ENCODE results near the gene PRELID2.
"Not testable (repeated sequence)": the region's sequence is repeated elsewhere in the genome, so short reads cannot be mapped to it uniquely, and the experiment has no call there.

Gene PRELID2

DNA sequence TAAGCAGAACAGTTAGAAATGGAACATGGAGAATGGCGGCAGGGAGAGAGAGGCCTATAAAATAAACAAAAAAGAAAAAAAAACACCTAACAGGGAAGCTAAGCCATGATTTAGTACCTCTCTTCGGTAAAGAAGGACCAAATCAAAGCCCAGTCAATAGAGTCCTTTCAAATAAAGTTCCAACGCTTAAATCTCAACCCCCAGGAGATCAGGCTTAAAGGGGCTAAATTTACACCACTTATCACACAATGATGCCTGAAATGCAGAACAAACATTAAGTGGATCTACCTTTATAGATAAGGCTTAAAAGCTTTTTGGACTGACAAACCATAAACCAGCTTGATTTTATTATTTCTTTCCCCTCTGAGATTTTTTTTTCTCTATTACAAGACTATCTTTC lies 66.3 kb downstream of the PRELID2 start:
- H3K36me3 Mint-ChIP-seq (ENCODE audit: low read depth), result no peaks in the 10 kb centered on the region
- no peaks in the 10 kb centered on the region for H3K4me1 Mint-ChIP-seq (ENCODE audit: low read depth)
- H3K4me3 Mint-ChIP-seq, result no peak overlapping the region
- H3K27ac Mint-ChIP-seq, result no peak overlapping the region
- peaks cover 3% of the 10 kb centered on the region for H3K9me3 Mint-ChIP-seq
- H3K27me3 Mint-ChIP-seq, result no peaks in the 10 kb centered on the region
- DNase-seq, result no peak

DNA sequence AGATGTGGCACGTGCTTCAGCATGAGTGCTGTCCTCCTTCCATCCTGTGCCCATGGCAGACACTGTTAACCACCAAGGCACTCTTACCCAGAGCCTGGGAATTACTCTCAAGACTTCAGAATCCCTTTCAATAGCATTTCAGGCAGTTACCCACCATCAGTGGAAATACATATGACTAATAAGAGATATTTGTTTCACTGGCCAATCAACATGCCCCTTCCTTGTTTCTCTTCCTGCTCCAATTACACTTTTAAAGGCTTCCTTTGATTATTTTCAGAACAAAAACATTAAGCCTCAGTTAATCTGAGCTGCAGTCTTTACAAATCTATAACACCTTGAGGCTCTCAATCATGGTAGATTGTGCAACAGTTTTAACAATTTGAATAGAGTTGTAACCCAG lies 70.8 kb downstream of the PRELID2 start:
- Mint-ChIP-seq H3K27me3 (no peaks in the 10 kb centered on the region), H3K4me1 (ENCODE audit: low read depth) (no peaks in the 10 kb centered on the region), H3K4me3 (no peak overlapping the region), H3K36me3 (ENCODE audit: low read depth) (no peaks in the 10 kb centered on the region), H3K27ac (no peak overlapping the region), H3K9me3 (no peaks in the 10 kb centered on the region)
- DNase-seq, result no peak

DNA sequence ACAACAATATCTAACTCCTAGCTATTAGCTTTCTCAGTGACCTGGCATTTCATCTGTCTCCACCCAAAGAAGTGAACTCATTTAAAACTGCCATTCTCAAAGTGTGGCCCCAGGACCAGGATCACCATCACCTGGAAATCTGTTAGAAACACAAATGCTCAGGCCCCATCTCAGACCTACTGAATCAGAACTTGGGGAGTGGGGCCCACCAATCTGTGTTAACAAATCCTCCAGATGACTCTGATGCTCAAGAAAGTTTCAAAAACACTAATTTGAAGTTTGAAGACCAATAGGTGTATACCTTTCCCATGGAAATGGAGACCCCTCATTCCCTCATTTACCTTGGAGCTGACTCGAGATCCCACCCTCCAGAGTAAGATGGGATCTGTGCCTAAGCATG lies 72.3 kb downstream of the PRELID2 start:
- H3K27me3 Mint-ChIP-seq, result no peaks in the 10 kb centered on the region
- no peaks in the 10 kb centered on the region for H3K36me3 Mint-ChIP-seq (ENCODE audit: low read depth)
- H3K27ac Mint-ChIP-seq, result no peak overlapping the region
- H3K9me3 Mint-ChIP-seq, result no peaks in the 10 kb centered on the region
- H3K4me3 Mint-ChIP-seq, result no peak overlapping the region
- H3K4me1 Mint-ChIP-seq (ENCODE audit: low read depth), result no peaks in the 10 kb centered on the region
- DNase-seq, result no peak

DNA sequence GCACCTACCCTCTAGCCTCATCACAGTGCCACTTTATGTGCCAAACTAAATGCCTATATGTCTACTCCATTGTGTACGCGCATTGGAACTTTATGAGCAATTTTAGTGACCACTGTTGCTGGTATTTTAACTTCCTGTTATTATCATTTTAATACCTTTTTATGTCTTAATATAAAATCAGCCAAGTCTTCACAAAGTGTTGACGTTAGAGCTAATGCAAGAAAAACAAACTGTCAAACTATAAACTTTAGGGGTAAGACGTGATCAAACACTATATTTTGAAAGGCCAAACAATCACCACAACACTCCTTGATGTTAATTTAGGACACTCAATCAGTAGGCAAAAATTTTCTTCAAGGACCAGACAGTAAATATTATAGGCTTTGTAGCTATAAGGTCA lies 73.9 kb downstream of the PRELID2 start:
- H3K36me3 Mint-ChIP-seq (ENCODE audit: low read depth), result no peaks in the 10 kb centered on the region
- no peaks in the 10 kb centered on the region for H3K27me3 Mint-ChIP-seq
- DNase-seq, result no peak
- H3K4me1 Mint-ChIP-seq (ENCODE audit: low read depth), result no peaks in the 10 kb centered on the region
- no peak overlapping the region for H3K27ac Mint-ChIP-seq
- H3K4me3 Mint-ChIP-seq, result no peak overlapping the region
- H3K9me3 Mint-ChIP-seq, result no peaks in the 10 kb centered on the region

DNA sequence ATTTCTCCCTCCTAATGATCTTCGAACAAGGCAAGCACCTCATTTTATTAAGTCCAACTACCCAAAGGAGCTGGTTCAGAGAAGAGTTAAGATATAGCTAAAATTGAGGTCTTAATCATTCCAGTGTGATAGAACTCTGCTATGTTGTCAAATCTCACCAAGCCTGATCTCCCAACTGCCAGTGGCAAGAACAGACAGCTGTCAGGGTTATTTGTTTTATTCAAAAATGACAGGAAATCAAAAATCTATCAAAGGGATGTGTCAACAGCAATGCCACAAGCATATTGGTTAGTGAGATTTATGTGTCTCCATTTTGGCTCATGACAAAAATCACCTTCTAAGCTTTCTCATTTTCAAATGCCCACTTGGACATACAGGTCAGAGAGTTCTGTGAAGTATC lies 74.5 kb downstream of the PRELID2 start:
- H3K4me3 Mint-ChIP-seq, result no peak overlapping the region
- H3K36me3 Mint-ChIP-seq (ENCODE audit: low read depth), result no peaks in the 10 kb centered on the region
- no peaks in the 10 kb centered on the region for H3K27me3 Mint-ChIP-seq
- H3K27ac Mint-ChIP-seq, result no peak overlapping the region
- no peaks in the 10 kb centered on the region for H3K4me1 Mint-ChIP-seq (ENCODE audit: low read depth)
- H3K9me3 Mint-ChIP-seq, result no peaks in the 10 kb centered on the region
- DNase-seq, result no peak

DNA sequence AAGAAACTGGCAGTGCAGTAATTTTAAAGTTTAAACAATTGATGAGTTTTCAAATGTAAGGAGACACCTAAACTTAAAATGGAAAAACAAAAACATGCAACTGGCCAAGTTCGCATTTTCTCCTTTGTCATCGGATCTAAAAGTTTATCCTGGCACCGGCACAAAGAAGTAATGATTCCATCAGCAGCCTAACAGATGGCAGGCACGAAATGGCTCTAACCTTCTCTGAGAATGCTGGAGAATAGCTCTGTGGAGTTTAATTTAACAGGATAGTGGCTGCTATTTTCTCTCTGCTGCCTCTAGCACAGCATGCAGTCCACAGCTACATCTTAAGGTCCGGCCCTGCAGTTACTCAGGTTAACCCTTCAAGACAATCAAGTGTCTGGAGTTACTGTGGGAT lies 82.2 kb downstream of the PRELID2 start:
- no peak for DNase-seq
- peaks cover 8% of the 10 kb centered on the region for H3K9me3 Mint-ChIP-seq
- no peaks in the 10 kb centered on the region for H3K4me1 Mint-ChIP-seq (ENCODE audit: low read depth)
- H3K27me3 Mint-ChIP-seq, result no peaks in the 10 kb centered on the region
- no peak overlapping the region for H3K27ac Mint-ChIP-seq
- no peaks in the 10 kb centered on the region for H3K36me3 Mint-ChIP-seq (ENCODE audit: low read depth)
- no peak overlapping the region for H3K4me3 Mint-ChIP-seq

DNA sequence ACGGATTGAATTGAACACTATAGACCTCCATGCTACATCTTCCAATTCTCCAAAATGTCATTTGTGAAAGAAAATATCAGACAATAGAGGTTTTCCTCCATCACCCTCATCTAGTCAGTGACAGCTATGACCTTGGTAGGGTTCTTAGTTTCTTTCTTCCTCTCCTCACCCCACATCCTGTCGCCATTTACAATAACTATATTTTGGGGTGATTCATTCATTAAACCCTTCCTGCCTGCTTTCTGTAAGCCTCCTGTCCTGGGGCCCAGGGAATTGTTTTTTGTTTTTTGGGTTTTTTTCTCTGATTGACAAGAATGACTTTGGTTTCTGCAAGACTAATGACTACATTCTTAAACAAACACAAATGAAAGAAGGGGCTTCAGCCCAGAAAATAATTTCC lies 82.6 kb downstream of the PRELID2 start:
- Mint-ChIP-seq H3K36me3 (ENCODE audit: low read depth) (no peaks in the 10 kb centered on the region), H3K27me3 (no peaks in the 10 kb centered on the region), H3K27ac (no peak overlapping the region), H3K9me3 (peaks cover 8% of the 10 kb centered on the region), H3K4me3 (no peak overlapping the region), H3K4me1 (ENCODE audit: low read depth) (no peaks in the 10 kb centered on the region)
- DNase-seq, result no peak

DNA sequence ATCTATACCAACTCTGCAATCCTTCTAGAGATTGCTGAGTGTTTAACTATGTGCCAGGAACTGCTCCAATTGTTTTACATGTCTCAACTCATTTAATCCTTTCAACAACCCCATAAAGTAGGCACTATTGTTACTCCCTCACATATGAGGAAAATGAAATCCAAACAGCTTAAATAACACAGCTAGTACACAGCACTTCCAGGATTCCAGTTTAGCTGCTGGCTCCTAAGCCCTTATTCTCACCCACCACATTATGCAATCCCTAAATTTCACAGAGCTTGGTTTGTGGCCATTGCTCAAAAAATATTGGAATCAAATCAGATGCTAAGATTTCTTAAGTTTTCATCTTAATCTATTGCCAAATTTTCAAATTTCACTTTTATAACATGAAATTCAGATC lies 84.9 kb downstream of the PRELID2 start:
- no peak overlapping the region for H3K27ac Mint-ChIP-seq
- H3K4me1 Mint-ChIP-seq (ENCODE audit: low read depth), result no peaks in the 10 kb centered on the region
- no peaks in the 10 kb centered on the region for H3K36me3 Mint-ChIP-seq (ENCODE audit: low read depth)

DNA sequence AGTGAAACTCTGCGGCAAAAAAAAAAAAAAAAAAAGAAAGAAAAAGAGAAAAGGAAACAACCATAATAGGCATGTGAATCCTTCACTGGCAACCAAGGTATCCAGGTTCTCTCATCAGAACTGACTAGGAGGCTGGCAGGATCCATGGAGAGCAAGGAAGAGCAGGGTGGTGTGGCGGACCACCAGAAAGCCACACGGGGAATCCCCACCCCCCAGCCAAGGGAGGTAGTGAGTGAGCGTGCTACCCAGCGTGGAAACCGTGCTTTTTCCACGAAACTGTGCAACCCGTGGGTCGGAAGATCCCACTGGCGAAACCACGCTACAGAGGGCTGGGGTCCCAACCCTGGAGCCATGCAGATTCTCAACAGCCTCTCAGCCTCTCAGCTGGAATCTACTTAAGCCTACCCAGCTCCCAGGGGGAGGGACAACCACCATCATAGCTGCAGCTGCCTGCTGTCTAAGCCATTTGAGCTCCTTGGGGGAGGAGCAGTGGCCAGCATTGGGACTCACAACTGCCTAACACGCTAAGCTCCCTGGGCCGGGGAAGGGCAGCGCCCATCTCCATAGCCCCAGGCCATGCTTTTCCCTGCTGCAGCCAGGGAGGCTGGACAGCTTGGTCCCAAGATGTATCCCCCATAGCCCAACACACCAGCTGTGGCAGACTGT lies 91.6 kb downstream of the PRELID2 start:
- no peaks in the 10 kb centered on the region for H3K4me1 Mint-ChIP-seq (ENCODE audit: low read depth)
- H3K36me3 Mint-ChIP-seq (ENCODE audit: low read depth), result no peaks in the 10 kb centered on the region
- no peaks in the 10 kb centered on the region for H3K27me3 Mint-ChIP-seq
- no peak for DNase-seq
- H3K27ac Mint-ChIP-seq, result no peak overlapping the region
- H3K9me3 Mint-ChIP-seq, result peaks cover 4% of the 10 kb centered on the region
- H3K4me3 Mint-ChIP-seq, result no peak overlapping the region

More for the DNA sequence above, 84.9 kb downstream of the PRELID2 start:
- DNase-seq, result no peak
- Mint-ChIP-seq H3K9me3 (peaks cover 8% of the 10 kb centered on the region), H3K4me3 (no peak overlapping the region), H3K27me3 (no peaks in the 10 kb centered on the region)

DNA sequence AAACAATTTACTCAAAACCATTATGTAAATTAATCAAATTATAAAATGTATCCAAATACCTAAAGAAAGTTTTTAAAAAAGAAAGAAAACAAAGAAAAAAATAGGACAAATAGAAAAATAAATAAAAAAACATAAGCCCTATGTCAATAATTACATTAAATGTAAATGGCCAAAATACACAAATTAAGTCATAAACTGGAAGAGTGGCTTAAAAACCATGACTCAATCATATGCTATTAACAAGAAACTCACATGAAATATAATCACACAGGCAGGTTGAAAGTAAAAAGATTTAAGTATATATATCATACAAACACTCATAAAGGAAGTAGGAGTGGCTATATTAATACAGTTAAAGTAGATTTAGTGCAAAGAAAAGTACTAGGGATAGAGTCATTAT lies 95.3 kb downstream of the PRELID2 start:
- Mint-ChIP-seq H3K4me1 (ENCODE audit: low read depth) (no peaks in the 10 kb centered on the region), H3K36me3 (ENCODE audit: low read depth) (no peaks in the 10 kb centered on the region), H3K9me3 (no peaks in the 10 kb centered on the region), H3K27ac (no peak overlapping the region), H3K27me3 (no peaks in the 10 kb centered on the region), H3K4me3 (no peak overlapping the region)
- DNase-seq, result no peak

DNA sequence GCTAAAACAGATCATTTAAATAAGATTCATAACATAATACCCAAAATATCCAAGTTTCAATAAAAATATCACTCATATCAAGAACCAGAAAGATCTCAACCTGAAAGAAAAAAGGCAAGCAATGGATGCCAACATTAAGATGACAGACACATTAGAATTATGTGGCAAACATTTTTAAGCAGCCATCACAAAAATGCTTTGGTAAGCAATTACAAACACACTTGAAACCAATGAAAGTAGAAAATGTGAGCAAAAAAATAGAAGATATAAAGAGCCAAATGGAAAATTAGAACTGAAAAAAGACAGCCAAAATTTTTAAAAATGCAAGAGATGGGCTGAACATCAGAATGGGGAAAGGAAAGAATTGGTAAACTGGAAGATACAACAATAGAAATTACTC lies 96.9 kb downstream of the PRELID2 start:
- Mint-ChIP-seq H3K27me3 (no peaks in the 10 kb centered on the region), H3K36me3 (ENCODE audit: low read depth) (no peaks in the 10 kb centered on the region), H3K9me3 (no peaks in the 10 kb centered on the region), H3K4me1 (ENCODE audit: low read depth) (no peaks in the 10 kb centered on the region), H3K4me3 (no peak overlapping the region), H3K27ac (no peak overlapping the region)
- DNase-seq, result no peak

DNA sequence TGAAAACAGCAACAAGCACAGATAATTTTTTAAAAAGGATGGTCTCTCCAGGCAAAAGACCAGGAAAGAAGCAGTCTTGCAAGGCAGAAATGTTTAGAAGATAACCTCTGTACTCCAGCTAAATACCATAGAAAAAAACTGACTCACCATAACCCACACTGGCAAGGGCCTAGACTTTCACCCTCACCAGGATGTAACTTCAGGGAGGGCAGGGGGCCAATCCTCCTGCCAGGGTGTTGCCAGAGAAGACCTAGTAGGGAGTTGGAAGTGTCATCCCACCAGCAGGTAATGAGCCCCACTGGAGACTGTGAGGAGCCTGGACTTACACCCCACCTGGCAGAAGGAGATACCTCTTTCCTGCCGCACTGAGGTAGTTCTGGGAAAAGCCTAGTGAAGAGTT lies 97.6 kb downstream of the PRELID2 start:
- H3K27ac Mint-ChIP-seq, result no peak overlapping the region
- no peak overlapping the region for H3K4me3 Mint-ChIP-seq
- H3K4me1 Mint-ChIP-seq (ENCODE audit: low read depth), result no peaks in the 10 kb centered on the region
- no peak for DNase-seq
- no peaks in the 10 kb centered on the region for H3K9me3 Mint-ChIP-seq
- H3K36me3 Mint-ChIP-seq (ENCODE audit: low read depth), result no peaks in the 10 kb centered on the region
- H3K27me3 Mint-ChIP-seq, result no peaks in the 10 kb centered on the region

DNA sequence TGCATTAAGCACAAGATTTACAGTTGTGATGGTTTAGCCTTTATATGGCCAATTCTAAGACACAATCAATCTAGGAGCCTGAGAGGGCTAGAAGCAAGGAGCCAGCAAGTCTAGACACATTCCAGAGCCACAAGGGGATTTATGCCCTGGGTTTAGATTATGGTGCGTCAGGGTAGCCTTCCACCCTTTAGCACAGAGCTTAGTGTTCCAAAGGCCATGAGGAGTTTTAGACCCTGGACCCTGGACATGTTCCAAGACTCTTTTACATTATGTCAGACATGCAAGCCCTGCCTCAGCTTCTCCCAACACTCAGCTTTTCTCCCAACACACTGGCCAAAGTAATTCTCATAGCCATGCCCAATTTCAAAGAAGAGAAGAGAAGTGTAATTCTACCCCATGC lies 105.2 kb downstream of the PRELID2 start:
- H3K36me3 Mint-ChIP-seq (ENCODE audit: low read depth), result not testable (repeated sequence)
- H3K9me3 Mint-ChIP-seq, result peaks cover 26% of the 10 kb centered on the region

DNA sequence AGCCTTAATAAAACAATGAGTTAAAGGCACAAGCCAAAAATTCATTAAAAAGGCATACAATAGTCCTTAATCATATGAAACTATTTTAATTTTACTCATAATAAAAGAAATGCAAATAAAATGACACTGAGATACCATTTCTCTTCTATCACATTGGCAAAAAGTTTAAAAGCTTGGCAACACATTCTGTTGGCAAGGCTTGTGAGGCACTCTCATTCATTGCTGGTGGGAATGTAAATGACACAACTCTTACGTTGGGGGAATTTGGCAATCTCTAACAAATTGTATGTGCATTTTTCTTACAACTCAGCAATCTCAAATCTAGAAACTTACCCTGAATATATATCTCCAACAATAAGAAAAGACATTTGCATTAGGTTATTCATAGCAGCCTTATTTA lies 111.6 kb downstream of the PRELID2 start:
- Mint-ChIP-seq H3K27ac (no peak overlapping the region), H3K9me3 (peaks cover 11% of the 10 kb centered on the region), H3K4me3 (no peak overlapping the region), H3K27me3 (no peaks in the 10 kb centered on the region), H3K4me1 (ENCODE audit: low read depth) (no peaks in the 10 kb centered on the region), H3K36me3 (ENCODE audit: low read depth) (no peaks in the 10 kb centered on the region)
- no peak for DNase-seq

More for the DNA sequence above, 105.2 kb downstream of the PRELID2 start:
- not testable (repeated sequence) for H3K27ac Mint-ChIP-seq; H3K27me3 Mint-ChIP-seq; H3K4me3 Mint-ChIP-seq; DNase-seq; H3K4me1 Mint-ChIP-seq (ENCODE audit: low read depth)

DNA sequence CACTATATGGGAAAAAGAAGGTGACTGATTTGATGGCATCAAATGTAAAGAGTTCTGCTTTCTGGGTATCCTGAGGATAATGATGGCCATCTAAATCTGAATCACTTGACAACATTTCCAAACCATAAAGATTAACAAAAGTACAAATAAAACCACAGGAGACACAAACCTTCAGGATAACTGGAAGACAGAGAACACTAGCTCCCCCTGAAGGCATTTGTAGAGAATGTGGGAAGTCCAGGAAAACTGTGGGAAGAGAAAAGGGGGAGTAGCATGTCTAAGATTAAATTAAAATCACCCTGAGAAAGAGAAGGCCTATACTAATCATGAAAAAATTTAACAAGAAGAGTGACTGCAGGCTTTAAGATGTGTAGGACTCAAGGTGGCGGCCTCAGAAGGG lies 116.2 kb downstream of the PRELID2 start:
- Mint-ChIP-seq H3K36me3 (ENCODE audit: low read depth) (no peaks in the 10 kb centered on the region), H3K9me3 (no peaks in the 10 kb centered on the region), H3K4me3 (no peak overlapping the region), H3K27me3 (no peaks in the 10 kb centered on the region), H3K27ac (no peak overlapping the region), H3K4me1 (ENCODE audit: low read depth) (no peaks in the 10 kb centered on the region)
- DNase-seq, result no peak

DNA sequence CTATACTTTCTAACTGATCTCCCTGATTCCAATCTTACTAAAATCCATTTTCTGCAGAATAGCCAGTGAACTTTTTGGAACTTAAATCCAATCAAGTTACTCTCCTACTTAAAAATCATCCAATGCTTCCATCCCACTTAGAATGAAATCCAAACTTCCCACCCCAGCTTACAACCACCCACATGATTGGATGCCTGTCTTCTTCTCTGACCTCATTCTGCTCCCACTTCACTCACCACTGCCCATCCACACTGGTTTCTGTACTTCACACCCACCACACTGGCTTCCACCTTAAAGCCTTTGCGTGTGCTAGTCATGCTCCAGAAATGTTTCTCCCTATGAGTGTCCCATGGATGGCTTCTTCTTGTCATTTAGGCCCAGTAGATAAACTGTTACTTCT lies 119.7 kb downstream of the PRELID2 start:
- H3K27me3 Mint-ChIP-seq, result no peaks in the 10 kb centered on the region
- no peaks in the 10 kb centered on the region for H3K4me1 Mint-ChIP-seq (ENCODE audit: low read depth)
- H3K4me3 Mint-ChIP-seq, result no peak overlapping the region
- DNase-seq, result no peak
- no peaks in the 10 kb centered on the region for H3K36me3 Mint-ChIP-seq (ENCODE audit: low read depth)
- no peak overlapping the region for H3K27ac Mint-ChIP-seq
- no peaks in the 10 kb centered on the region for H3K9me3 Mint-ChIP-seq

Data from activated T-cell treated with anti-CD3 and anti-CD28 coated beads, Interleukin-2, amount 50 U/mL, for 24 hours (primary cell).